ENCODE data around the gene RGS12.

DNA sequence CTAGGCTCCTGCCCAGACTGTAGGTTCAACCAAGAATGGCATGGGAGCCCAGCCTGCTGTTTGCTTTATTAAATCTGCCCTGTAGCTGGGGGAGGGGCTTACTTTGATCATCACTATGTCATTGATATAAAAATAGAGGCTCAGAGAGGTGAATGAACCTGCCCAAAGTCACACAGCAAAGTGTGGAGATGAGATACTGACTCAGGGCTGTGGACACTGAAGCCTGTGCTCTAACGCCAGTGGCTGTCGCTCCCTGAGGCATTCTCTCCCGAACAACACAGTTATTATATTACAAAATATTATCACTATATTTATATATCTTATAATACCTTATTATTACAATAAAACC lies 40.4 kb upstream of the RGS12 start:
- no peak for TF ChIP-seq POLR2AphosphoS5 (IDR thresholded peaks at IDR 0.05; ENCODE audit: low read depth, low read length)
- TF ChIP-seq POLR2A (IDR thresholded peaks at IDR 0.05; ENCODE audit: low read depth, low read length) = no peak
